ENCODE data around the gene DNAAF1.
"Not testable (repeated sequence)": the region's sequence is repeated elsewhere in the genome, so short reads cannot be mapped to it uniquely, and the experiment has no call there.

- not testable (repeated sequence) for TF ChIP-seq CTCF (IDR thresholded peaks at IDR 0.05); POLR2AphosphoS5 (IDR thresholded peaks at IDR 0.05); POLR2A (IDR thresholded peaks at IDR 0.05); EP300 (IDR thresholded peaks at IDR 0.05; ENCODE audit: low read depth)
These were observed 26.8 kb upstream of the DNAAF1 start for GRCh38 chr16:84118315-84118714.

Data from transverse colon (tissue), 4 donors.